ENCODE data around the gene GIPC2.

GRCh38 chr1:78094639-78095038 is 48.9 kb downstream of the GIPC2 start:
- TF ChIP-seq EP300 (IDR thresholded peaks at IDR 0.05; ENCODE audit: borderline replicate concordance in 1 of 2, control insufficient read depth in 1 of 2, low read depth in 2 of 2, low read length in 2 of 2) (no peak), ATF3 (IDR thresholded peaks at IDR 0.05; ENCODE audit: borderline replicate concordance, extremely low read depth, low read depth, low read length) (no peak), FOXM1 (IDR thresholded peaks at IDR 0.05; ENCODE audit: low read depth, low read length) (no peak), ZNF274 (IDR thresholded peaks at IDR 0.05; ENCODE audit: insufficient read depth, insufficient read length) (no peak), BHLHE40 (IDR thresholded peaks at IDR 0.05; ENCODE audit: borderline replicate concordance in 1 of 2, low read depth in 2 of 2, low read length in 1 of 2) (no peak), PBX3 (IDR thresholded peaks at IDR 0.05; ENCODE audit: insufficient replicate concordance, low read depth, low read length) (no peak), KAT2A (conservative IDR thresholded peaks at IDR 0.05; ENCODE audit: control insufficient read depth, low read depth, low read length) (no peak)
- TF ChIP-seq, protein P1, sequence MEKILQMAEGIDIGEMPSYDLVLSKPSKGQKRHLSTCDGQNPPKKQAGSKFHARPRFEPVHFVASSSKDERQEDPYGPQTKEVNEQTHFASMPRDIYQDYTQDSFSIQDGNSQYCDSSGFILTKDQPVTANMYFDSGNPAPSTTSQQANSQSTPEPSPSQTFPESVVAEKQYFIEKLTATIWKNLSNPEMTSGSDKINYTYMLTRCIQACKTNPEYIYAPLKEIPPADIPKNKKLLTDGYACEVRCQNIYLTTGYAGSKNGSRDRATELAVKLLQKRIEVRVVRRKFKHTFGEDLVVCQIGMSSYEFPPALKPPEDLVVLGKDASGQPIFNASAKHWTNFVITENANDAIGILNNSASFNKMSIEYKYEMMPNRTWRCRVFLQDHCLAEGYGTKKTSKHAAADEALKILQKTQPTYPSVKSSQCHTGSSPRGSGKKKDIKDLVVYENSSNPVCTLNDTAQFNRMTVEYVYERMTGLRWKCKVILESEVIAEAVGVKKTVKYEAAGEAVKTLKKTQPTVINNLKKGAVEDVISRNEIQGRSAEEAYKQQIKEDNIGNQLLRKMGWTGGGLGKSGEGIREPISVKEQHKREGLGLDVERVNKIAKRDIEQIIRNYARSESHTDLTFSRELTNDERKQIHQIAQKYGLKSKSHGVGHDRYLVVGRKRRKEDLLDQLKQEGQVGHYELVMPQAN (conservative IDR thresholded peaks at IDR 0.05) = no peak
- TF ChIP-seq, protein P2, sequence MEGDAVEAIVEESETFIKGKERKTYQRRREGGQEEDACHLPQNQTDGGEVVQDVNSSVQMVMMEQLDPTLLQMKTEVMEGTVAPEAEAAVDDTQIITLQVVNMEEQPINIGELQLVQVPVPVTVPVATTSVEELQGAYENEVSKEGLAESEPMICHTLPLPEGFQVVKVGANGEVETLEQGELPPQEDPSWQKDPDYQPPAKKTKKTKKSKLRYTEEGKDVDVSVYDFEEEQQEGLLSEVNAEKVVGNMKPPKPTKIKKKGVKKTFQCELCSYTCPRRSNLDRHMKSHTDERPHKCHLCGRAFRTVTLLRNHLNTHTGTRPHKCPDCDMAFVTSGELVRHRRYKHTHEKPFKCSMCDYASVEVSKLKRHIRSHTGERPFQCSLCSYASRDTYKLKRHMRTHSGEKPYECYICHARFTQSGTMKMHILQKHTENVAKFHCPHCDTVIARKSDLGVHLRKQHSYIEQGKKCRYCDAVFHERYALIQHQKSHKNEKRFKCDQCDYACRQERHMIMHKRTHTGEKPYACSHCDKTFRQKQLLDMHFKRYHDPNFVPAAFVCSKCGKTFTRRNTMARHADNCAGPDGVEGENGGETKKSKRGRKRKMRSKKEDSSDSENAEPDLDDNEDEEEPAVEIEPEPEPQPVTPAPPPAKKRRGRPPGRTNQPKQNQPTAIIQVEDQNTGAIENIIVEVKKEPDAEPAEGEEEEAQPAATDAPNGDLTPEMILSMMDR (IDR thresholded peaks at IDR 0.05 in 2 of 3, conservative IDR thresholded peaks at IDR 0.05 in 1 of 3; ENCODE audit: control insufficient read depth in 2 of 3, extremely low read depth in 1 of 3, insufficient read depth in 1 of 3, low read depth in 3 of 3, low read length in 3 of 3) = no peak

Measured in GM12878 (cell line).